Measurements from ENCODE around the gene FAM89A.

GRCh38 chr1:230970432-230970831 lies 69.6 kb downstream of the FAM89A start:
- TF ChIP-seq POLR2AphosphoS5 (IDR thresholded peaks at IDR 0.05; ENCODE audit: low read depth, low read length) (no peak), POLR2A (IDR thresholded peaks at IDR 0.05; ENCODE audit: low read depth, low read length) (no peak), TAF1 (IDR thresholded peaks at IDR 0.05; ENCODE audit: borderline replicate concordance, low read depth, low read length) (no peak)

All from GM12892 (cell line).